Prostate gland (tissue), 2 donors: ENCODE results near the gene DCTN3. TPM values are rescaled to one million over a fixed set of nuclear protein-coding genes. Genes with fewer than 3 reads are reported as not detected.

Source experiments
- DNase-seq: peaks from one replicate; pipeline ENCODE4 v3.0.0-alpha.2; 2019; ENCODE audit warnings: low spot score
- H3K27ac ChIP-seq, 2 donors: fragments of 200-600 bp; sonication (generic); 2 replicates each; pipeline ENCODE4 v1.5.1; 2017 to 2019
- H3K27me3 ChIP-seq: fragments of 200-600 bp; sonication (generic); replicated peaks from 2 replicates; pipeline ENCODE4 v1.5.1; 2019; ENCODE audit not compliant: insufficient read depth
- H3K36me3 ChIP-seq, 2 donors: fragments of 200-600 bp; sonication (generic); 1 replicate in 1 of 2; 2 replicates in 1 of 2; pipeline versions ENCODE4 v1.5.1 to v1.8.1; 2017 to 2019
- H3K4me1 ChIP-seq: fragments of 200-600 bp; sonication (generic); replicated peaks from 2 replicates; pipeline ENCODE4 v1.5.1; 2019
- H3K4me3 ChIP-seq, 2 donors: fragments of 200-600 bp; sonication (generic); 2 replicates each; pipeline ENCODE4 v1.5.1; 2017 to 2019
- H3K9me3 ChIP-seq: fragments of 200-600 bp; sonication (generic); 2 replicates; pipeline ENCODE4 v1.5.1; 2017
- CTCF ChIP-seq, 4 experiments: fragments of 200-600 bp in 2 of 4; fragments of 450-650 bp in 2 of 4; sonication (generic) in 2 of 4; IDR thresholded peaks; 1 replicate in 3 of 4; 2 replicates in 1 of 4; pipeline ENCODE4 v1.5.1; 2016 to 2019; ENCODE audit warnings: antibody characterized with exemption in 4 of 4, mild to moderate bottlenecking in 2 of 4, moderate library complexity in 2 of 4
- POLR2A ChIP-seq: fragments of 450-650 bp; IDR thresholded peaks from one replicate; pipeline ENCODE4 v1.6.1; 2016; ENCODE audit warnings: antibody characterized with exemption, mild to moderate bottlenecking
- POLR2AphosphoS5 ChIP-seq: sonication (generic); formaldehyde crosslinking; IDR thresholded peaks from one replicate; pipeline ENCODE4 v1.6.1; 2017; ENCODE audit warnings: antibody characterized with exemption
- WGBS: methylation state at CpG from one replicate; pipeline ENCODE4 v1.1.5; 2018; 5-methylcytosine and 5-hydroxymethylcytosine counted together
- intact Hi-C: fragments of 100-400 bp; cut with DNase I; formaldehyde crosslinking; loops from one replicate; pipeline ENCODE4 v1.14.2; 2022
- total RNA-seq, 2 donors: library from RNA; depleted of rRNA; stranded (reverse); fragments of >200 nt; gene quantifications; one replicate each; pipeline ENCODE4 v1.1.0, GENCODE V29; 2016

DCTN3 gene
- total RNA-seq, 2 donors from 2014 or later = 73.8 to 112 TPM

- peaks cover 4% of the 10 kb centered on the region for H3K27me3 ChIP-seq
- 94% methylated on average over 11 of the region's 12 CpGs for WGBS
- no peak overlapping the region for H3K4me3 ChIP-seq
- TF ChIP-seq CTCF (IDR thresholded peaks at IDR 0.05) (no peak), POLR2A (no peak), POLR2AphosphoS5 (no peak)
- intact Hi-C loops = no loop called here
- H3K27ac ChIP-seq = no peak overlapping the region
- H3K9me3 ChIP-seq = no peaks in the 10 kb centered on the region
- no peak for DNase-seq
- no peaks in the 10 kb centered on the region for H3K36me3 ChIP-seq
- H3K4me1 ChIP-seq = no peaks in the 10 kb centered on the region
These were observed 45.7 kb downstream of the DCTN3 start for GRCh38 chr9:34574571-34574970.

GRCh38 chr9:34573599-34574325 lies 46.5 kb downstream of the DCTN3 start:
- DNase-seq = no peak
- TF ChIP-seq CTCF (IDR thresholded peaks at IDR 0.05) = no peak
- TF ChIP-seq POLR2AphosphoS5 = no peak
- TF ChIP-seq POLR2A = no peak
- WGBS = 86% methylated on average over 17 of the region's 17 CpGs
- H3K4me1 ChIP-seq = no peaks in the 10 kb centered on the region
- no peak overlapping the region for H3K4me3 ChIP-seq
- H3K36me3 ChIP-seq = no peaks in the 10 kb centered on the region
- H3K9me3 ChIP-seq = no peaks in the 10 kb centered on the region
- H3K27me3 ChIP-seq = peaks cover under 1% of the 10 kb centered on the region
- intact Hi-C loops = no loop called here
- no peak overlapping the region for H3K27ac ChIP-seq

GRCh38 chr9:34572628-34573027 lies 47.7 kb downstream of the DCTN3 start:
- no peaks in the 10 kb centered on the region for H3K36me3 ChIP-seq
- no peak overlapping the region for H3K4me3 ChIP-seq
- 92% methylated on average over 6 of the region's 6 CpGs for WGBS
- no peak overlapping the region for H3K27ac ChIP-seq
- no peaks in the 10 kb centered on the region for H3K9me3 ChIP-seq
- intact Hi-C loops = no loop called here
- no peaks in the 10 kb centered on the region for H3K27me3 ChIP-seq
- no peaks in the 10 kb centered on the region for H3K4me1 ChIP-seq
- TF ChIP-seq POLR2A = no peak
- TF ChIP-seq POLR2AphosphoS5 = no peak
- no peak for TF ChIP-seq CTCF (IDR thresholded peaks at IDR 0.05)
- no peak for DNase-seq

- intact Hi-C loops = no loop called here
- Histone ChIP-seq H3K9me3 (no peaks in the 10 kb centered on the region), H3K27me3 (no peaks in the 10 kb centered on the region), H3K4me1 (no peaks in the 10 kb centered on the region), H3K36me3 (no peaks in the 10 kb centered on the region), H3K4me3 (no peak overlapping the region), H3K27ac (no peak overlapping the region)
- no peak for DNase-seq
- TF ChIP-seq CTCF (IDR thresholded peaks at IDR 0.05) (no peak), POLR2AphosphoS5 (no peak), POLR2A (no peak)
These were observed 48.2 kb downstream of the DCTN3 start for GRCh38 chr9:34572092-34572491.

GRCh38 chr9:34571481-34571810 lies 48.8 kb downstream of the DCTN3 start:
- Histone ChIP-seq H3K4me1 (no peaks in the 10 kb centered on the region), H3K27ac (no peak overlapping the region), H3K27me3 (no peaks in the 10 kb centered on the region), H3K4me3 (no peak overlapping the region), H3K36me3 (no peaks in the 10 kb centered on the region), H3K9me3 (no peaks in the 10 kb centered on the region)
- no peak for DNase-seq
- TF ChIP-seq POLR2AphosphoS5 (no peak), POLR2A (no peak), CTCF (IDR thresholded peaks at IDR 0.05) (no peak)
- intact Hi-C loops = no loop called here
- 56% methylated on average over 12 of the region's 12 CpGs for WGBS
